ENCODE measurements around the gene CENPP. TPM values are rescaled to one million over a fixed set of nuclear protein-coding genes. Genes with fewer than 3 reads are reported as not detected.

CENPP gene
- total RNA-seq, 1 experiment from 2014 or later: 14.3 TPM

DNA sequence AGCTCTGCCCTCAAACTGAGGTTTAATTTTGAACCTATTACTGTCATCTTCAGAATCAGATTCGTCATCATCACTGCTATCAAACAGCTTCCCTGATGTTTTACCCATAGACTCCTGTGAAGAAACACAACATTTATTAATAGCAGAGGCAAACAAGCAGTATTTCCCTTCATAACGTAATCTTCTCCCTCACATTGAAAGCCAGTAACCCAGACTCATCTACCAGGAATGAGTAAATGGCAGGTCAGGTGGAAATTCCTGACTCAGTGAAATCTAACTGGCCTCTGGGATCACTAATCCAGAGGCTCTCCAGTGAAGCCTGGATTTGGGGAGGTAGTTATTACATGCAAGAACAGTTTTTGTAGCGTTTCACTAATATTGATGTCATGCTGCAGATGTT lies 15.2 kb upstream of the CENPP start (continued):
- TF ChIP-seq MYBL2 (CRISPR knock-in tag; IDR thresholded peaks at IDR 0.05) (no peak), PRDM15 (CRISPR knock-in tag; IDR thresholded peaks at IDR 0.05) (no peak), SOX15 (CRISPR knock-in tag; IDR thresholded peaks at IDR 0.05) (no peak)
- TF ChIP-seq, protein P1, sequence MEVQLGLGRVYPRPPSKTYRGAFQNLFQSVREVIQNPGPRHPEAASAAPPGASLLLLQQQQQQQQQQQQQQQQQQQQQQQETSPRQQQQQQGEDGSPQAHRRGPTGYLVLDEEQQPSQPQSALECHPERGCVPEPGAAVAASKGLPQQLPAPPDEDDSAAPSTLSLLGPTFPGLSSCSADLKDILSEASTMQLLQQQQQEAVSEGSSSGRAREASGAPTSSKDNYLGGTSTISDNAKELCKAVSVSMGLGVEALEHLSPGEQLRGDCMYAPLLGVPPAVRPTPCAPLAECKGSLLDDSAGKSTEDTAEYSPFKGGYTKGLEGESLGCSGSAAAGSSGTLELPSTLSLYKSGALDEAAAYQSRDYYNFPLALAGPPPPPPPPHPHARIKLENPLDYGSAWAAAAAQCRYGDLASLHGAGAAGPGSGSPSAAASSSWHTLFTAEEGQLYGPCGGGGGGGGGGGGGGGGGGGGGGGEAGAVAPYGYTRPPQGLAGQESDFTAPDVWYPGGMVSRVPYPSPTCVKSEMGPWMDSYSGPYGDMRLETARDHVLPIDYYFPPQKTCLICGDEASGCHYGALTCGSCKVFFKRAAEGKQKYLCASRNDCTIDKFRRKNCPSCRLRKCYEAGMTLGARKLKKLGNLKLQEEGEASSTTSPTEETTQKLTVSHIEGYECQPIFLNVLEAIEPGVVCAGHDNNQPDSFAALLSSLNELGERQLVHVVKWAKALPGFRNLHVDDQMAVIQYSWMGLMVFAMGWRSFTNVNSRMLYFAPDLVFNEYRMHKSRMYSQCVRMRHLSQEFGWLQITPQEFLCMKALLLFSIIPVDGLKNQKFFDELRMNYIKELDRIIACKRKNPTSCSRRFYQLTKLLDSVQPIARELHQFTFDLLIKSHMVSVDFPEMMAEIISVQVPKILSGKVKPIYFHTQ (CRISPR knock-in tag; IDR thresholded peaks at IDR 0.05): no peak
- TF ChIP-seq, protein P2, sequence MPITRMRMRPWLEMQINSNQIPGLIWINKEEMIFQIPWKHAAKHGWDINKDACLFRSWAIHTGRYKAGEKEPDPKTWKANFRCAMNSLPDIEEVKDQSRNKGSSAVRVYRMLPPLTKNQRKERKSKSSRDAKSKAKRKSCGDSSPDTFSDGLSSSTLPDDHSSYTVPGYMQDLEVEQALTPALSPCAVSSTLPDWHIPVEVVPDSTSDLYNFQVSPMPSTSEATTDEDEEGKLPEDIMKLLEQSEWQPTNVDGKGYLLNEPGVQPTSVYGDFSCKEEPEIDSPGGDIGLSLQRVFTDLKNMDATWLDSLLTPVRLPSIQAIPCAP (CRISPR knock-in tag; IDR thresholded peaks at IDR 0.05): no peak

GRCh38 chr9:92312887-92313623 lies 12.7 kb upstream of the CENPP start:
- DNase-seq (ENCODE audit: low spot score) (no peak), ATAC-seq (no peak)
- no peaks in the 10 kb centered on the region for H3K4me1 Mint-ChIP-seq
- POLR2A ChIA-PET: no interaction called here
- peak overlapping the region; percentile 94; the same call in 1 of the 2 replicates for H3K27ac Mint-ChIP-seq
- peaks cover 78% of the 10 kb centered on the region for H3K36me3 Mint-ChIP-seq
- H3K9me3 Mint-ChIP-seq: no peaks in the 10 kb centered on the region
- no peaks in the 10 kb centered on the region for H3K27me3 Mint-ChIP-seq (ENCODE audit: low read depth)
- H3K4me3 Mint-ChIP-seq: no peak overlapping the region
- CTCF ChIA-PET: no interaction called here
- TF ChIP-seq, protein P3, sequence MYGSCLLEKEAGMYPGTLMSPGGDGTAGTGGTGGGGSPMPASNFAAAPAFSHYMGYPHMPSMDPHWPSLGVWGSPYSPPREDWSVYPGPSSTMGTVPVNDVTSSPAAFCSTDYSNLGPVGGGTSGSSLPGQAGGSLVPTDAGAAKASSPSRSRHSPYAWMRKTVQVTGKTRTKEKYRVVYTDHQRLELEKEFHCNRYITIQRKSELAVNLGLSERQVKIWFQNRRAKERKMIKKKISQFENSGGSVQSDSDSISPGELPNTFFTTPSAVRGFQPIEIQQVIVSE (CRISPR knock-in tag; IDR thresholded peaks at IDR 0.05; ENCODE audit: borderline replicate concordance): no peak
- no peak for TF ChIP-seq JAZF1 (CRISPR knock-in tag; IDR thresholded peaks at IDR 0.05)
- no peak for TF ChIP-seq FOXJ3 (CRISPR knock-in tag; IDR thresholded peaks at IDR 0.05; ENCODE audit: borderline replicate concordance)
- TF ChIP-seq NR3C1 (CRISPR knock-in tag; conservative IDR thresholded peaks at IDR 0.05; ENCODE audit: low read depth): no peak
- no peak for TF ChIP-seq ZNF121 (CRISPR knock-in tag; IDR thresholded peaks at IDR 0.05)
- TF ChIP-seq ZNF671 (CRISPR knock-in tag; IDR thresholded peaks at IDR 0.05): no peak
- no peak for TF ChIP-seq GTF2I (CRISPR knock-in tag; conservative IDR thresholded peaks at IDR 0.05)
- TF ChIP-seq, protein P1 (CRISPR knock-in tag; IDR thresholded peaks at IDR 0.05): no peak
- TF ChIP-seq PRDM15 (CRISPR knock-in tag; IDR thresholded peaks at IDR 0.05): no peak
- no peak for TF ChIP-seq ZSCAN18 (CRISPR knock-in tag; IDR thresholded peaks at IDR 0.05)
- TF ChIP-seq, protein P4, sequence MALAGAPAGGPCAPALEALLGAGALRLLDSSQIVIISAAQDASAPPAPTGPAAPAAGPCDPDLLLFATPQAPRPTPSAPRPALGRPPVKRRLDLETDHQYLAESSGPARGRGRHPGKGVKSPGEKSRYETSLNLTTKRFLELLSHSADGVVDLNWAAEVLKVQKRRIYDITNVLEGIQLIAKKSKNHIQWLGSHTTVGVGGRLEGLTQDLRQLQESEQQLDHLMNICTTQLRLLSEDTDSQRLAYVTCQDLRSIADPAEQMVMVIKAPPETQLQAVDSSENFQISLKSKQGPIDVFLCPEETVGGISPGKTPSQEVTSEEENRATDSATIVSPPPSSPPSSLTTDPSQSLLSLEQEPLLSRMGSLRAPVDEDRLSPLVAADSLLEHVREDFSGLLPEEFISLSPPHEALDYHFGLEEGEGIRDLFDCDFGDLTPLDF (CRISPR knock-in tag; IDR thresholded peaks at IDR 0.05): no peak
- TF ChIP-seq CREM (CRISPR knock-in tag; IDR thresholded peaks at IDR 0.05): no peak
- TF ChIP-seq RELA (CRISPR knock-in tag; IDR thresholded peaks at IDR 0.05; ENCODE audit: borderline replicate concordance): no peak
- no peak for TF ChIP-seq ATF1 (CRISPR knock-in tag; IDR thresholded peaks at IDR 0.05)
